ENCODE data around the gene HEYL. TPM values are rescaled to one million over a fixed set of nuclear protein-coding genes. Genes with fewer than 3 reads are reported as not detected.

HEYL gene
- total RNA-seq, 3 donors from 2014 or later, result 2.1 to 5.2 (median 2.3) TPM

DNA sequence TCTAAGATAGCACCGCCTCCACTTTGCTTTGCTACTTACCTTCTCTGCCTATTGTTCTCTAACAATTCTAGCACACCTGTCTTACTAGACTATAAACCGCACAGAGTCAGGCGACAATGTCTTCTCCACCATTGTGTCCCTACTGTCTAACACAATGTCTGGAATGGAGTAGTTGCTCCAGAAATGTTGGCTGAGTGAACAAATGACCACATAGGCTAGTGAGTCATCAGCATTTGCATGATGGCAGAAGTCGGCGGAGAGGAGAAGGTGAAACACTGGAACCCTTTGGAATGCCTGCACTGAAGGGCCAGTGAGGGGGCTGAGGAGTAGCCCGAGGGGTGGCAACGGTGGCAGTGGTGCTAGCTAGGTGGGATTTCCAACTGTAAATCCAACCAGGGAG lies 48.9 kb downstream of the HEYL start:
- no peaks in the 10 kb centered on the region for H3K27me3 ChIP-seq
- H3K4me1 ChIP-seq, result no peaks in the 10 kb centered on the region
- TF ChIP-seq CTCF (IDR thresholded peaks at IDR 0.05), result no peak
- TF ChIP-seq POLR2AphosphoS5 (IDR thresholded peaks at IDR 0.05), result no peak
- TF ChIP-seq POLR2A (IDR thresholded peaks at IDR 0.05), result no peak
- H3K27ac ChIP-seq, result no peak overlapping the region
- intact Hi-C loops (cut with DNase I; ENCODE audit: low total_unique reads), result no loop called here
- no peak overlapping the region for H3K4me3 ChIP-seq
- no peaks in the 10 kb centered on the region for H3K36me3 ChIP-seq
- H3K9me3 ChIP-seq, result no peaks in the 10 kb centered on the region
- no peak for DNase-seq (ENCODE audit: low spot score in 2 of 2)

- Histone ChIP-seq H3K27me3 (no peaks in the 10 kb centered on the region), H3K36me3 (no peaks in the 10 kb centered on the region), H3K4me1 (no peaks in the 10 kb centered on the region), H3K4me3 (no peak overlapping the region), H3K9me3 (no peaks in the 10 kb centered on the region), H3K27ac (no peak overlapping the region)
- no peak for DNase-seq (ENCODE audit: low spot score in 2 of 2)
- intact Hi-C loops (cut with DNase I; ENCODE audit: low total_unique reads), result no loop called here
- TF ChIP-seq POLR2AphosphoS5 (IDR thresholded peaks at IDR 0.05) (no peak), POLR2A (IDR thresholded peaks at IDR 0.05) (no peak), CTCF (IDR thresholded peaks at IDR 0.05) (no peak)
Measured at GRCh38 chr1:39585933-39586332, 53.5 kb downstream of the HEYL start.

DNA sequence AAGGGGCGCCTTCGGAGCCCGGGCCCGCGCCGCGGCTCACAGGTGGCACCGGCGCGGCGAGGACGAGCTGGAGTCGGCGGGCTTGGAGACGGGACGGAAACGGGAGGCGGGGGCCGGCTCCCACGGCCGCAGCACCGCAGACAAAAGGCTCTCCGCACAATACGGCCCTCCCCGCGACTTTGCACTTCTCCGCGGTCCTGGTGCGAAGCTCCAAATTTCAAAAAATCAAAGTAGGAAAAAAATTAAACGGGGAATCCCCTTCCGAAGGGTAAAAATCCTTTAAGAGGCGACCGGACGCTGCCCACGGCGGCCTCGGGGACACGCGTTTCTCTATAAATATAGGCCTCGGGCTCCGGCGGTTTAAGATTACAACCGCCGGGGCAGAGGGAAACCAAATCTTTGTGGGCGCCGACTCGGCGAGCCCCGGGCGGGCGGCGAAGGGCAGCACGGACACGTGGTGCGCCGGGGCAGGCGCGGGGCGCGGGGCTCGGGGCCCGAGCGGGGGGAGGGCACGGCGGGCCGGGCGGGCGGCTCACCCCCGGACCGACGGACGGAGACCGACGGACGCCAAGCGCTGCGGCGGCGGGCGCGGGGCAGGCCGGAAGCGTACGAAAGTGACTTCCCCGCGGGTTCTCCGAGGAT lies 63.3 kb downstream of the HEYL start:
- Histone ChIP-seq H3K27me3 (no peaks in the 10 kb centered on the region), H3K4me3 (peak overlapping the region; percentile 77 to 93 (median 91)), H3K27ac (peak overlapping the region; percentile 79 to 85), H3K36me3 (peaks cover 6% of the 10 kb centered on the region), H3K9me3 (no peaks in the 10 kb centered on the region), H3K4me1 (peaks cover 8 to 19% of the 10 kb centered on the region in 2 donors)
- DNase-seq (ENCODE audit: low spot score in 2 of 2), result no peak
- TF ChIP-seq POLR2A (IDR thresholded peaks at IDR 0.05) (no peak), POLR2AphosphoS5 (IDR thresholded peaks at IDR 0.05) (no peak), CTCF (IDR thresholded peaks at IDR 0.05) (no peak)
- intact Hi-C loops (cut with DNase I; ENCODE audit: low total_unique reads), result no loop called here

GRCh38 chr1:39575191-39576015 lies 64.0 kb downstream of the HEYL start:
- Histone ChIP-seq H3K27me3 (no peaks in the 10 kb centered on the region), H3K9me3 (no peaks in the 10 kb centered on the region), H3K4me3 (peak overlapping the region; percentile 77 to 93 (median 91)), H3K36me3 (peaks cover 6% of the 10 kb centered on the region), H3K27ac (peak overlapping the region; percentile 79 to 85), H3K4me1 (peaks cover 8 to 19% of the 10 kb centered on the region in 2 donors)
- intact Hi-C loops (cut with DNase I; ENCODE audit: low total_unique reads), result no loop called here
- DNase-seq (ENCODE audit: low spot score in 2 of 2), result peak; percentile 32 to 69
- TF ChIP-seq CTCF (IDR thresholded peaks at IDR 0.05) (no peak), POLR2AphosphoS5 (IDR thresholded peaks at IDR 0.05) (no peak), POLR2A (IDR thresholded peaks at IDR 0.05) (no peak)

DNA sequence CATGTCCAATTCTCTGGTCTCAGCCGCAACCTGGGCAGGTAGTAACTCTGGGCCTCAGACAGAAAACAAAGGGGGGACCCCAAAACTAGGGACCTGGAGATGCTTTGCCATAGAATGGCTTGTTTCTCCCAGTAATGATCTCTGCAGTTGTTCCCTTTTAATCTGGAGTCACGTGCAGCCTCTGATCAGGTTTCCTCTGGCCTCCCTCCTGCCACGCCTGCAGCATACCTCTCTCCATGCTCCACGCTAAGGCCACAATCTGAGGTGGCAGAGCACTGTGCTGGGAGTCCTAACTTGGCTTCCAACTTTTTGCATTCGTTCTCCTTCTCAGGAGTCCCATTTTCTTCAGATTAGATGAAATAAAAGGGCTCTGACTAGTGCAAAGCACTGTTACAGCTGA lies 64.8 kb downstream of the HEYL start:
- H3K9me3 ChIP-seq, result no peaks in the 10 kb centered on the region
- peak overlapping the region; percentile 79 to 85 for H3K27ac ChIP-seq
- H3K4me3 ChIP-seq, result peak overlapping the region; percentile 77 to 93 (median 91)
- intact Hi-C loops (cut with DNase I; ENCODE audit: low total_unique reads), result no loop called here
- TF ChIP-seq CTCF (IDR thresholded peaks at IDR 0.05) (no peak), POLR2AphosphoS5 (IDR thresholded peaks at IDR 0.05) (no peak), POLR2A (IDR thresholded peaks at IDR 0.05) (no peak)
- no peak for DNase-seq (ENCODE audit: low spot score in 2 of 2)
- no peaks in the 10 kb centered on the region for H3K27me3 ChIP-seq
- H3K36me3 ChIP-seq, result peaks cover 6% of the 10 kb centered on the region
- H3K4me1 ChIP-seq, result peaks cover 8 to 19% of the 10 kb centered on the region in 2 donors
